B cell (primary cell): ENCODE data around the gene TBX18. TPM values are rescaled to one million over a fixed set of nuclear protein-coding genes. Genes with fewer than 3 reads are reported as not detected.

Source experiments
- ATAC-seq: fragments of 200-7000 bp; cut with Tn5 transposase; one replicate; pipeline ENCODE4 v1.10.0; 2021; ENCODE audit warnings: low read depth, mild to moderate bottlenecking, moderate number of reproducible peaks, moderate library complexity
- CTCF ChIA-PET: fragments of 350-600 bp; sonication (Branson Sonifier 250); formaldehyde crosslinking; loops from one replicate; lab custom pipeline; 2021; ENCODE audit warnings: antibody characterized with exemption, inconsistent platforms; lab: Charles Lee
- POLR2A ChIA-PET: fragments of 350-600 bp; sonication (Branson Sonifier 250); formaldehyde crosslinking; loops from one replicate; lab custom pipeline; 2021; ENCODE audit warnings: antibody characterized with exemption; lab: Charles Lee
- DNase-seq: peaks from one replicate; pipeline ENCODE4 v3.0.0; 2013
- H2AFZ ChIP-seq: 2 replicates; pipeline ENCODE4 v1.6.1; 2012; ENCODE audit warnings: mild to moderate bottlenecking, low read depth, low read length; ENCODE audit not compliant: insufficient read depth, poor library complexity, severe bottlenecking
- H3K27ac ChIP-seq, 2 donors: 1 replicate in 1 of 2; 2 replicates in 1 of 2; pipeline ENCODE4 v1.5.1; 2012 to 2013; ENCODE audit warnings: low read length in 2 of 2, mild to moderate bottlenecking in 2 of 2, moderate library complexity in 1 of 2
- H3K27me3 ChIP-seq, 4 experiments: fragments of 200-600 bp in 1 of 4; sonication (generic) in 1 of 4; replicated peaks in 1 of 4; 1 replicate in 2 of 4; 2 replicates in 2 of 4; pipeline versions ENCODE4 v1.6.1 to v1.7.0; 2013 to 2016; ENCODE audit warnings: low read length in 3 of 4, mild to moderate bottlenecking in 2 of 4, mixed read lengths in 1 of 4, moderate library complexity in 1 of 4; ENCODE audit not compliant: insufficient read depth in 4 of 4, control insufficient read depth in 3 of 4; ENCODE audit errors: control extremely low read depth in 1 of 4
- H3K36me3 ChIP-seq, 2 experiments: replicated peaks in 1 of 2; 1 replicate in 1 of 2; 2 replicates in 1 of 2; pipeline versions ENCODE4 v1.6.1 to v1.7.1; 2013; ENCODE audit warnings: low read length in 1 of 2; ENCODE audit not compliant: insufficient read depth in 2 of 2, control insufficient read depth in 1 of 2; ENCODE audit errors: control extremely low read depth in 1 of 2, extremely low read depth in 1 of 2
- H3K4me1 ChIP-seq, 2 donors: fragments of 200-600 bp in 1 of 2; sonication (generic) in 1 of 2; 1 replicate in 1 of 2; 2 replicates in 1 of 2; pipeline versions ENCODE4 v1.5.1 to v1.6.1; 2013 to 2017; ENCODE audit warnings: low read length in 2 of 2; ENCODE audit not compliant: control insufficient read depth in 2 of 2, insufficient read depth in 2 of 2
- H3K4me2 ChIP-seq: replicated peaks from 2 replicates; pipeline ENCODE3; 2012; ENCODE audit warnings: mild to moderate bottlenecking, low read depth, low read length; ENCODE audit not compliant: poor library complexity, severe bottlenecking
- H3K4me3 ChIP-seq, 5 experiments: fragments of 200-600 bp in 1 of 5; sonication (generic) in 1 of 5; 1 replicate in 3 of 5; 2 replicates in 2 of 5; pipeline versions ENCODE4 v1.5.1 to v1.7.0; 2011 to 2016; ENCODE audit warnings: low read length in 4 of 5, mild to moderate bottlenecking in 4 of 5, low read depth in 2 of 5, control low read depth in 1 of 5, moderate library complexity in 1 of 5; ENCODE audit not compliant: insufficient read depth in 1 of 5; ENCODE audit errors: control extremely low read depth in 1 of 5, extremely low read depth in 1 of 5
- H3K79me2 ChIP-seq: fragments of 200-600 bp; sonication (generic); one replicate; pipeline ENCODE4 v1.6.0; 2016; ENCODE audit warnings: low read length; ENCODE audit not compliant: control insufficient read depth, insufficient read depth
- H3K9ac ChIP-seq: fragments of 200-600 bp; sonication (generic); 2 replicates; pipeline ENCODE4 v1.6.1; 2017; ENCODE audit warnings: mild to moderate bottlenecking, low read length, moderate library complexity
- H3K9me3 ChIP-seq, 3 donors: one replicate each; pipeline versions ENCODE4 v1.6.1 to v1.7.1; 2013; ENCODE audit warnings: low read length in 2 of 3; ENCODE audit not compliant: control insufficient read depth in 2 of 3, insufficient read depth in 1 of 3; ENCODE audit errors: control extremely low read depth in 1 of 3
- H4K20me1 ChIP-seq: 2 replicates; pipeline ENCODE4 v1.6.0; 2012; ENCODE audit warnings: mild to moderate bottlenecking, low read length; ENCODE audit not compliant: insufficient read depth, control insufficient read depth, poor library complexity, severe bottlenecking
- H3K27ac Mint-ChIP-seq: one replicate; pipeline ENCODE4 v1.8.0; 2021; ENCODE audit warnings: mixed read lengths
- H3K27me3 Mint-ChIP-seq: one replicate; pipeline ENCODE4 v1.8.0; 2021; ENCODE audit warnings: mixed read lengths
- H3K4me1 Mint-ChIP-seq: one replicate; pipeline ENCODE4 v1.8.0; 2021; ENCODE audit warnings: mixed read lengths
- H3K4me3 Mint-ChIP-seq: one replicate; pipeline ENCODE4 v1.8.0; 2021; ENCODE audit warnings: mixed read lengths
- H3K9me3 Mint-ChIP-seq: one replicate; pipeline ENCODE4 v1.8.0; 2022; ENCODE audit warnings: mixed read lengths; ENCODE audit not compliant: insufficient read depth
- CTCF ChIP-seq: fragments of 200-600 bp; IDR thresholded peaks from one replicate; pipeline ENCODE4 v1.8.0; 2022; ENCODE audit warnings: antibody characterized with exemption, mild to moderate bottlenecking
- EZH2 ChIP-seq: IDR thresholded peaks from 2 replicates; pipeline ENCODE4 v1.6.1; 2012; ENCODE audit warnings: borderline replicate concordance, low read depth, mild to moderate bottlenecking, moderate library complexity, low read length; ENCODE audit not compliant: insufficient read depth, poor library complexity, severe bottlenecking
- WGBS: methylation state at CpG from one replicate; pipeline ENCODE4 v1.1.5; 2013; ENCODE audit warnings: missing lambda C conversion rate; ENCODE audit not compliant: insufficient coverage; 5-methylcytosine and 5-hydroxymethylcytosine counted together
- intact Hi-C: fragments of 100-400 bp; cut with micrococcal nuclease; formaldehyde crosslinking; loops from one replicate; pipeline ENCODE4 v1.10.0; 2022
- polyA plus RNA-seq: library from polyadenylated mRNA; depleted of rRNA; stranded (reverse); fragments of >200 nt; gene quantifications from 2 replicates; pipeline ENCODE4 v1.2.3, GENCODE V29; 2012
- total RNA-seq, 2 donors: library from RNA; stranded (reverse); fragments of 120-200 nt in 1 of 2; gene quantifications; 1 replicate in 1 of 2; 2 replicates in 1 of 2; pipeline versions ENCODE4 v1.2.3 to v1.2.4, GENCODE V29; 2013 to 2022

The TBX18 gene
- total and polyA plus RNA-seq, 2 donors (not counting 1 experiment from before 2014, with no cell fraction given) = not detected

- Histone ChIP-seq H3K9ac (no peak overlapping the region), H3K79me2 (no peaks in the 10 kb centered on the region), H3K9me3 (no peaks in the 10 kb centered on the region), H3K27ac (no peak overlapping the region), H3K27me3 (no peaks in the 10 kb centered on the region), H3K4me2 (no peak overlapping the region), H3K36me3 (no peaks in the 10 kb centered on the region), H2AFZ (no peak overlapping the region), H3K4me1 (no peaks in the 10 kb centered on the region), H3K4me3 (no peak overlapping the region), H4K20me1 (no peaks in the 10 kb centered on the region)
- ATAC-seq (no peak), DNase-seq (no peak)
- no peaks in the 10 kb centered on the region for H3K27me3 Mint-ChIP-seq
- intact Hi-C loops = no loop called here
- CTCF ChIA-PET = no interaction called here
- no peaks in the 10 kb centered on the region for H3K9me3 Mint-ChIP-seq
- POLR2A ChIA-PET = no interaction called here
- no peak overlapping the region for H3K27ac Mint-ChIP-seq
- H3K4me1 Mint-ChIP-seq = no peaks in the 10 kb centered on the region
- no CpG with 5 or more reads among the region's 2 CpGs for WGBS
- TF ChIP-seq CTCF = no peak
- no peak for TF ChIP-seq EZH2
- no peak overlapping the region for H3K4me3 Mint-ChIP-seq
These were observed 100.5 kb downstream of the TBX18 start for GRCh38 chr6:84663866-84664265.

GRCh38 chr6:84657486-84657885 lies 106.9 kb downstream of the TBX18 start:
- ATAC-seq (no peak), DNase-seq (no peak)
- no peaks in the 10 kb centered on the region for H3K9me3 Mint-ChIP-seq
- Histone ChIP-seq H3K4me3 (no peak overlapping the region), H3K27ac (no peak overlapping the region), H3K27me3 (no peaks in the 10 kb centered on the region), H3K36me3 (no peaks in the 10 kb centered on the region), H3K79me2 (no peaks in the 10 kb centered on the region), H2AFZ (no peak overlapping the region), H4K20me1 (no peaks in the 10 kb centered on the region), H3K4me1 (no peaks in the 10 kb centered on the region), H3K4me2 (no peak overlapping the region), H3K9ac (no peak overlapping the region), H3K9me3 (no peaks in the 10 kb centered on the region)
- no peak overlapping the region for H3K27ac Mint-ChIP-seq
- POLR2A ChIA-PET = no interaction called here
- H3K4me1 Mint-ChIP-seq = no peaks in the 10 kb centered on the region
- no peak overlapping the region for H3K4me3 Mint-ChIP-seq
- no peak for TF ChIP-seq CTCF
- TF ChIP-seq EZH2 = no peak
- intact Hi-C loops = no loop called here
- H3K27me3 Mint-ChIP-seq = no peaks in the 10 kb centered on the region
- CTCF ChIA-PET = no interaction called here
- WGBS = 100% methylated on average over 1 of the region's 2 CpGs
